HG02943 (cell line): ENCODE results near the gene KRTAP10-9.
"Not testable (repeated sequence)": the region's sequence is repeated elsewhere in the genome, so short reads cannot be mapped to it uniquely, and the experiment has no call there.

Experiments
- ATAC-seq: cut with Tn5 transposase; IDR thresholded peaks from one replicate; pipeline ENCODE4 v1.9.1; 2021; ENCODE audit warnings: mild to moderate bottlenecking, low read depth, moderate library complexity; ENCODE audit not compliant: unreplicated experiment

KRTAP10-9 gene

GRCh38 chr21:44626673-44627143, at the start of gene KRTAP10-9:
KRTAP10-9 (plus strand) TSS chr21:44627093; CDS start chr21:44627172, 79 bp downstream.
- ATAC-seq, result no peak

- no peak for ATAC-seq
Observed at GRCh38 chr21:44578371-44579055, 48.4 kb upstream of the KRTAP10-9 start.

DNA sequence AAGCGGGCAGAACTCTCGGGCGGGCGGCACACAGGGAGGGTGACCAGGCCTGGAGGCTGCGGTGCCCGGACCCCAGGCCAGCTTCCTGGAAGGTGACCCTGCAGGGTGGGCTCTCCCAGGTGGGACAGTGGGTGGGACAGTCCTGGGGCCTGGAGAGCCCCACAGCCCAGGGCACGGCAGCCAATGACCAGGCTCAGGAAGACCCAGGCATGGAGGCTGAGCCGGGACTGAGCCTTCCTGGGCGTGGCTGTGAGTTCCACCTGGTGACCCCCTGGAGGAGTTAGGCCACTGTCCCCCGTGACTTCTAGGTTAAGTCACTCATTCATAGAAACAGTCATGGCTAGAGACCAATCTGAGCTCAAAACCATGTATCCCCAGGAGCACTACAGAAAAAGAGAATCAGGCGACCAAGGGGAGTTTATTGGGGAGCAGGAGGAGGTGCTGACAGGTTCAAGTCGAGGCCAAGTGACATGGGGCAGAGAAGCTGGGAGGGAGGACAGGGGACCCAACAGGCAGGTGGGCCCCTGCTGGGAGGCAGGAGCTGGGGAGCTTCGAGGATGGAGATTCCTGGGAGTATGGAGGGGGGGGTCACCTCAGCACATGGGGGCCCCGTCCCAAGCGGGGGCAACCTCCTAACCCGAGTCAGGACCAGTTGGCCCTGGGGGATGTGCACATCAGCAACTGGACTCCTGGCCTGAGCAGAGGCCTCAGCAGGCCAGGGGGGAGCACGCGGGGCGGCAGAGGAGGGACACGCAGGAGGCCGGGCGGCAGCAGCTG, 47.6 kb upstream of the KRTAP10-9 start:
- ATAC-seq, result no peak

DNA sequence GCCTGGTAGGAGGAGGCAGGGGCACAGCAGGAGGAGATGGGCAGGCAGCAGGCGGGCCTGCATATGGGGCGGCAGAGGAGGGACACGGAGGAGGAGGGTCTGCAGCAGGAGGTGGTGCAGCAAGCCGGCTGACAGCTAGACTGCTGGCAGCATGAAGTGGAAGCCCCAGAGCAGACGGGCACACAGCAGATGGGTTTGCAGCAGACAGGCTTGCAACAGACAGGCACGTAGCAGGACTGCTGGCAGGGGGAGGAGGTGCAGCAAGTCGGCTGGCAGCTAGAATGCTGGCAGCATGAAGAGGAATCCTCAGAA, 47.1 kb upstream of the KRTAP10-9 start:
- no peak for ATAC-seq

DNA sequence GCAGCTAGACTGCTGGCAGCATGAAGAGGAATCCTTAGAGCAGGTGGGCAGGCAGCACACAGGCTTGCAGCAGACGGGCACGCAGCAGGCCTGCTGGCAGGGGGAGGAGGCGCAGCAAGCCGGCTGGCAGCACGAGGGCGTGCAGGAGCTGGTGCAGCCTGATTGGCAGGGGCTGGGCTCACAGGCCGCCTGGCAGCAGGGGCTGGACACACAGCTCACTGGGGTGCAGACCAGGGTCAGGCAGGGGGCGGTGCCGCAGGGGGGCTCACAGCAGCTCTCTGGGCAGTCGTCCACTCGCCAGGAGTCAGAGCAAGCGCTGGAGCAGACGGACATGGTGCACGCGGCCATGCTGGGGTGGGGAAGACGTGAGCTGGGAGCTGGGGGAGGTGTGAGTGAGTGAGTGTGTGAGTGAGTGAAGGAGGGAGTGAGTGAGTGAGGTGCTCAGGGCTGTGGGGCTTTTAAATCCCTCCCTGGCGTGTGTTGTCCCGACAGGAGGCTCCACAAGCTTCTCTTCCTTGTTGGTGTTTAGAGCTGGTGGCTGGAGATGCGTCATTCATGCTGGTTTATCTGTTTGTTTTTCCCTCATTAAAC, 46.6 kb upstream of the KRTAP10-9 start, which contains the start of gene KRTAP10-5:
KRTAP10-5 (minus strand) TSS at position 374 of the 591 bp plus-strand sequence; CDS start at position 348, 26 bp downstream.
- ATAC-seq, result not testable (repeated sequence)

DNA sequence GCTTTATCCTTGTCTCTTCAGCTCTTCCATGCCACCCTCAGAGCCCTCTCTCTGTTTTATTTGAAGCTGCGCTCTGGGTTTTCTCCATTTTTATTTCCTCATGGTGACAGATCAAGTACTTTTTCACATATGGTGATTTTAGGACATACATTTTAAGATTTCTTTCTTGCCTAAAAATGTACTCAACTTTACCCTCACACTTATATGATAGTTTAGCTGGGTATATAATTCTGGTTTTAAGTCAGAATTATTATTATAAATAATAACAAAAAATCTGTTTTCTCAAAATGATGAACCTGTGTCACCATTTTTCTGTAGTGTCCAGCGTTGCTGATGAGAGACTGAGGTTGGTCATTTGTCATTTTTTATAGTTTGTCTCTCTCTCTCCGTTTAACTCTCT, 45.7 kb upstream of the KRTAP10-9 start:
- no peak for ATAC-seq

DNA sequence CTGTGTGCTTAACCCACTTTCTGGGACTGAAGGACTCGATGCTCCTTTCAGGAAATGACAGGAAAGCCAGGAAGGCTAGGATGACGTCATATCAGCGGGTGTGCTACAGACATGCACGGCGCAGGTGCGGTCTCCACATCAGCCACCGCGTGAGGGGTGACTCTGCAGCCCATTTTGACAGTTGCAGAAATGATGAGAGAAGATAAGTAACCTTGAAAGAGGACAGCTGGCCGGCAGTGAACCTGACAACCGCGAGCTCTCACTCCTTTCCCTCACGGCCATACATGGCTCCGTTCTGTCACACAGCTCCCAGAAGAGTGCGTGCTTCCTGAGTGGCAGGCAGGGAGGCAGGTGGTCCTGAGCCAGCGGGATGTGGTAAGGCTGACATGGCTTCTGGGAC, 44.8 kb upstream of the KRTAP10-9 start:
- no peak for ATAC-seq

- ATAC-seq, result no peak
Observed at GRCh38 chr21:44583089-44583799, 43.6 kb upstream of the KRTAP10-9 start.

DNA sequence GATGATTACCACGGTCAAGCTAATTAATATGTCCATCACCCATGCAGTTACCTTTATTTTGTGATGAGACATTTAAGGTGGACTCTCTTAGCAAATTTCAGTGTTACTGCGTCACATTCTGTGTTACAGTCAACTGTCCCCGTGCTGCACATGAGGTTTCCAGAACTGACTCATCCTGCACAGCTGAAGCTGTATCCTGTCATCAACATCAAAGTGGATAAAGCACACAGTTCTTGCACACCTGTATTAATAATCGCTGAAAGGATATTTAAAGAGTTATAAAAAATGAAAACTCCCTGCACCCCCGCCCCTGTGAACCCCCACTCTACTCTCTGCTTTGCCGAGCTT, 43.1 kb upstream of the KRTAP10-9 start:
- ATAC-seq, result no peak

DNA sequence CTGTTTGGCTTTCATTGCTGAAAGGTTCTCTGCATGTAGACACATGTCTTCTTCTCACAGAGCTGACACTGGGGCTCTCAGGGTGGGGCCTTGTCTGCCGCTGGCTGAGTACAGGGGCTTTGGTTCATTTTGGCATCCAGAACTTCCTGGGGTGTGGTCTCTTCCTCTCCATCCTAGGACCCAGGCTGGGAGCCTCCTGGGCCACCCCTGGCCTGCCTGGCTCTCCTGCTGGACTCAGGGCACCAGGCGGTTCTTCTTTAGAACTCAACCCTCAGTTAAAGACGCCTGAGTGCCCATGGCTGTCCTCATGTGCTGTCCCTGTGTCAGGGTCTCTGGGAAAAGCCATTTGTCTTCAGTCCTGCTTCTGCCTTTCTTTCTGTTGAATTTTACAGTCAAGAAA, 41.0 kb upstream of the KRTAP10-9 start:
- no peak for ATAC-seq

DNA sequence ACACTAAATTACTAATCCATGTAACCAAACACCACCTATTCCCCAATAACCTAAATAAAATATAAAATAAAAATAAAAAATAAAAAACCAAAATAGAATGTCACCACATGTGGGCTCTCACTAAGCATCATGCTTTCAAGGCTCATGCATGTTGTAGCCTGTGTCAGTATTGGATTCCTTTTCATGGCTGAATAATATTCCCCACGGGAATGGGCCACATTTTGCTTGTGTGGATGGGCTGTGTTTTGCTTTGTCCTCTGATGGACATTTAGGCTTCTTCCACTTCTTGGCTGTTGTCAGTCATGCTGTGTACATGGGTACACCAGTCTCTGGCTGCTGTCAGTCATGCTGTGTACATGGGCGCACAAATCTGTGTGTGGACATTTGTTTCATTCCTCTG, 37.8 kb upstream of the KRTAP10-9 start:
- no peak for ATAC-seq

GRCh38 chr21:44589586-44590305, 37.1 kb upstream of the KRTAP10-9 start:
- no peak for ATAC-seq

DNA sequence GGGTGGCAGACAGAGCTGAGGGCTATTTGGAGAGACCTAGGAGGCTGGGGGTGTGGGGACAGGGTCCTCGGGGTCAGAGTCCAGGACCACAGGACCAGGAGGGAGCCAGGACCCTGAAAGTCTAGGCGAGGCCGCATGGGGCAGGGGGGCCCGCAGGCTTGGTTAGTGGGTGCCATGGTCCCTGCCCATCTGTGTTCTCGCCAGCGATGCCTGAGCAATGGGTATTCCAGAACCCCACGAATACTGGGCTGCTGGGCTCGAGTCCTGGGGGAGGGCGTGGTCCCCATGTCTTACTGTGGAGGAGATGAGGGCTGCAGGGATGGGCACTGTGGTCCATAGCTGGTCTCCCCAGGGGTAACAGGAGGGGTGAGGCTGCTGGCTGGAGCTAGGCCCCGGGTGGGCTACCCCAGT, 36.6 kb upstream of the KRTAP10-9 start:
- ATAC-seq, result no peak

DNA sequence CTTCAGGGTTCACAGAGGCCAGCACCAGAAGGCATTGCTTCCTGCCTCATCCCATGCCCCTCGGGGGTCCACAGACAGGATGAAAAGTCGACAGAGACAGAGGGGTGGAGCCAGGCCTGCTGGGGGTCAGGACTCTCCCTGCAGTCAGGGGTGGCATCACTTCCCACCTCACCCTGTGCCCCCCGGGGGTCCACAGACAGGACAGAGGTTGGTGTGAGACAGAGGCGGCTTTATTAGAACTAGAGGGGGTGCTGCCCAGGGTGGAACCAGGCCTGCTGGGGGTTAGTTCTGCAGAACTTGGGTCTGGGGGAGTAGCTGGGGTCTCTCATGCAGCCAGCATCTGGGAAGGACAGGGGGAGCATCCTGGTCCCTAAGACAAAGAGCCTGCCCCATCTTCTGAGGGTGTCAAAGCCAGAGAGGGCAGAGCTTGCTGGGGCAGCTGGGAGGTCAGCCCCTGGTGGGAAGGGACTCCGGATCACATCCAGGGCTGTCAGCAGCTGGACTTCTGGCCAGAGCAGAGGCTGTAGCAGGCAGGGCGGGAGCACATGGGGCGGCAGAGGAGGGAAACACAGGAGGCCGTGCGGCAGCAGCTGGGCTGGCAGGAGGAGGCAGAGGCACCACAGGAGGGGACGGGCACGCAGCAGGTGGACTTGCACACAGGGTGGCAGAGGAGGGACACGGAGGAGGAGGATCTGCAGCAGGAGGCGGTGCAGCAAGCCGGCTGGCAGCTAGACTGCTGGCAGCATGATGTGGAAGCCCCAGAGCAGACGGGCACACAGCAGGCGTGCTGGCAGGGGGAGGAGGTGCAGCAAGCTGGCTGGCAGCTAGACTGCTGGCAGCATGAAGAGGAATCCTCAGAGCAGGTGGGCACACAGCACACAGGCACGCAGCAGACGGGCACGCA, 35.7 kb upstream of the KRTAP10-9 start:
- ATAC-seq, result not testable (repeated sequence)

DNA sequence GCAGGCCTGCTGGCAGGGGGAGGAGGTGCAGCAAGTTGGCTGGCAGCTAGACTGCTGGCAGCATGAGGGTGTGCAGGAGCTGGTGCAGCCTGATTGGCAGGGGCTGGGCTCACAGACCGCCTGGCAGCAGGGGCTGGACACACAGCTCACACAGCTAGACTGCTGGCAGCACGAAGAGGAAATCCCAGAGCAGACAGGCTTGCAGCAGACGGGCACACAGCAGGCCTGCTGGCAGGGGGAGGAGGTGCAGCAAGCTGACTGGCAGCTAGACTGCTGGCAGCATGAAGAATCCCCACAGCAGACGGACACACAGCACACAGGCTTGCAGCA, 35.1 kb upstream of the KRTAP10-9 start:
- ATAC-seq, result not testable (repeated sequence)

GRCh38 chr21:44592446-44593311, 34.2 kb upstream of the KRTAP10-9 start, which contains the start of gene KRTAP10-6:
KRTAP10-6 (minus strand) TSS chr21:44592505; CDS start chr21:44592484, 21 bp downstream.
- no peak for ATAC-seq

GRCh38 chr21:44593598-44594405, 33.1 kb upstream of the KRTAP10-9 start:
- ATAC-seq, result no peak
